ENCODE measurements around the gene MAGEB17.
A peak's percentile ranks its signal among the peaks of the same experiment; 100 is the strongest.
"Not testable (repeated sequence)": the region's sequence is repeated elsewhere in the genome, so short reads cannot be mapped to it uniquely, and the experiment has no call there.

MAGEB17 gene, protein sequence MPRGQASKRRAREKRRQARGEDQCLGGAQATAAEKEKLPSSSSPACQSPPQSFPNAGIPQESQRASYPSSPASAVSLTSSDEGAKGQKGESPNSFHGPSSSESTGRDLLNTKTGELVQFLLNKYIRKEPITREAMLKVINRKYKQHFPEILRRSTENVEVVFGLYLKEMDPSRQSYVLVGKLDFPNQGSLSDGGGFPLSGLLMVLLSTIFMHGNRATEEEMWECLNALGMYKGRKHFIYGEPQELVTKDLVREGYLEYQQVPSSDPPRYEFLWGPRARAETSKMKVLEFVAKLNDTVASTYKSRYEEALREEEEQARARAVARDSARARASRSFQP

DNA sequence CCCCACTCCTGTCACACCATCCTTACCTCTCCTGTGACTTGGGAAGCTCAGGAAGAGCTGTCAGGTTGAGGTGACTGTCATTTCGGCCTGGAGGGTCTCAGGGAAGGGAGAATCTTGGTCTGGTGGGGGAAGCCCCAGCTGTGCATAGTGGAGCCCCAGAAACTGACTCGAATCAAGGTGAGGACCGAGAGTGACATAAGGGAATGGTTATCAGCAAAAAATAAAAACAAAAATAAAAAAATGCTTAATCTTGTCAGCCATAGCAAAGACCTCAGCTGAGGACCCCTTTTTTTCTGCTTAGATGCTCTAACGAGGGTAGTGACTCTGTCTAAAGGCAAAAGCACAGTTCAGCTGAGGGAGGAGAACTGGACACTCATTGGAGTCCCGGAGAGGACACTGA lies at the start of gene MAGEB17:
TSS of gene MAGEB17 (plus strand) at position 301 of the 400 bp plus-strand sequence. CDS start 2,902 bp downstream, outside the sequence.
- DNase-seq, result no peak

DNA sequence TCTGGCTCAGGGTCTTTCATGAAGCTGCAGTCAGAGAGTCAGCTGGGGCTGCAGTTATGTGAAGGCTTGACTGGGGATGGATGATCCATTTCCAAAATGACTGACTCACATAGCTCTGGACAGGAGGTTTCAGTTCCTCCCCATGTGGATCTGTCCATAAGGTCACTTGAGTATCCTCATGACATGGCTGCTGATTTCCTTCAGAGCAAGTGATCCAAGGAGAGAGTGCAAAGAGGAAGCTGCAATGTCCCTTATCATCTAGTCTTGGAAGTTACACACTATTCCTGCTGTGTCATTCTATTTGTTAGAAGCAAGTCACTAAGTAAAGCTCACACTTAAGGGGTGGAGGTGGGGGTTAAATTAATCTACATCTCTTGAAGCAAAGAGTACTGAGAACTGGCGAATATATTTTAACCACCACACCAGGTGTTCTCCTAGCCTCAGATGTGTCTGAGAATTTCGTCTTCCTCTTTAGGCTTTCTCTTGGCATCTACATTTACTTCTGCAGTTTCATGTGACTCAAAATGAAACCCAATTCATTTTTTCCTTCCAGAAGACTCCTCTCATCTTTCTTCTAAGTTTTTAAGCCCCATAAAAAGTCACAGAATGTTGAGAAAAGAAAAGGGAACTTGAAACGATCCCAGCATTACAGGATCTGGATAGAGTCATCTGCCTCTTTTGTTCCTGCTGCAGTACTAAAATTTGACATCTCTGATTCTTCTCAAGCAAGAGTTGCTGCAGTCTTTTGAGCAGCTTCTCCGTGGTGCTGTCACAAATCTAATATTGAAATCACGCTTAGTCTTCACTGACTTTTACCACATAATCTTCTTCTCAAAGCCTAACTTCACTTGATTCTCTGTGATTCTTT lies 47.7 kb upstream of the MAGEB17 start:
- no peak for DNase-seq

DNA sequence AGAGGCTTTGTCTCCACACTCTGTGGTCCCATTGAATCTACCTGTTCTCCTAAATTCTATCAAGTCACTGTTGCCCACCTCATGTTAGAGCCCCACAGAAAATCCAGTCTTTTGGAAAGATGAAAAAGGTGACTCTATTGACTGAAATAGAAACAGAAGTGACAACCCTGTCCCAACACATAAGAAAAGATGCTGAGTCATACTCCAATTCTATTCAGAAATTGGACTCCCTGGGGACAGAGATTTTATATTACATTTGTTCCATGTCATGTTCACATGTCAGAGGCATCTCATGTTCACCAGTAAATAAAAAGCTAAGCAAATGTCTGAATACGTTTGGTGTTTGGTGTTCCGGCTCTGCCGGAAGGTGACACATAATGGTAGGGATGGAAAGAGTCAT lies 46.9 kb upstream of the MAGEB17 start:
- DNase-seq, result no peak

DNA sequence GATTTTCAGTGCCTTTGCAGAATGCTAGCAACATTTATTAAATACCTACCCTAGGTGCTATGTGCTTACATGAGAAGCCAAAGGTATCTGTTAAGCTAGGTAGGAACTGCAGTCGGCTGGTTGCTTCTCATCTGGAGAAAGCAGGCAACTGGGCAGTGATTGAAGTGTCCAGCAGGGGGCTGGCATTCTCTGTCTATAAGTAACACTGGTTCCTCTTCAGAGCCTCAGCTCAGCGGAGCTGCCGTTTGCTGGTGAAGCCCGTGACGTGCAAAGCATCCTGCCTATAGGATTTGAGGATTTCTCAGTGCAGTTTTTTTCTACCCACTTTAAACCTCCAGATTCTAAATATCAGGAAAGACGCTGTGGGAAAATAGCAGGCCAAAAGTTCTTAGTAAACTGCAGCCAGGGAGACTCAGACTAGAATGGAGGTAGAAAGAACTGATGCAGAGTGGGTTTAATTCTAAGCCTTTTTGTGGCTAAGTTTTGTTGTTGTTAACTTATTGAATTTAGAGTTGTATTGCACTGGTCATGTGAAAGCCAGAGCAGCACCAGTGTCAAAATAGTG lies 44.0 kb upstream of the MAGEB17 start, which contains the start of gene GRPR:
TSS of gene GRPR (plus strand) at position 344 of the 565 bp plus-strand sequence. CDS start 389 bp downstream, outside the sequence.
- peak; percentile 47 for DNase-seq

DNA sequence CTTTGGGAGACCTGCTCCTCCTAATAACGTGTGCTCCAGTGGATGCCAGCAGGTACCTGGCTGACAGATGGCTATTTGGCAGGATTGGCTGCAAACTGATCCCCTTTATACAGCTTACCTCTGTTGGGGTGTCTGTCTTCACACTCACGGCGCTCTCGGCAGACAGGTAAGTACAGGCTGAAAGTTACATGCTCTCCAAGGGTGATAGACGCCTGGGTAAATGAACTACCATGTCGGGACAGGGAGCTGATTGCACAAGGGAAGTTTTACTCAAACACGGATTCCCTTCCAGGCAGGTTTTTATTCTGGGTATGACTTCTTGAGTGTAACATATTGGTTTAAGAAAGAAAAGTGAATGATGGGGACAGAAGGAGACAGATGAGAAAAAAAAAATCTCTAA lies 43.1 kb upstream of the MAGEB17 start:
- DNase-seq, result no peak

DNA sequence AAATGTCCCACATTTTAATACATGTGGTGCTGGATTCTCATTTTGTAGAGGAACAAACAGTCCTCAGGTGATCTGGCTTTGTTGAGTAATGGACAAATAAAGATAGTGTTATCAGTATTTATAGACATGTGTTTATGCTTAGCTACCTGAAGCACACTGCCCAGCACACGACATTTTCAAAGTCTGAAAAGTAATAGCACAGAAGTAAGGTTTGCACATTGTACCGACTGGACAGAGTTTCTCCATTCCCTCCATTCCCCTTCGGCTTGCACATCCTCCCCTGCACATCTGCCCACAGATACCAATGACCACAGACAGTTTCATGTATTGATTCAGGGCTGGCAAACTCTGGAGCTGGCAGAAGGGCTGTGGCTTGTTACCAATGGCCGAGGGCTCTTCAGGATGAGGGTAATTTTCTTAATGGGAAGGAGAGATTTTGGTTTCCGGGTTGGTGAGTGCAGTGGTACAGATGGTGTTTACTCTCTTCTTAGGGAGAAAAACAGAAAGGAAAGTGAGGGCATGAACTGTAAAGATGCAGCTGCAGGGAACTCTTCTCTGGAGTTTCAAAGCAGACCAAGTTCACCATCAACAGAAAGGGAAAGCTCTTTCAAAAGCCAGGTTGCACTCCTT lies 41.6 kb upstream of the MAGEB17 start:
- no peak for DNase-seq

DNA sequence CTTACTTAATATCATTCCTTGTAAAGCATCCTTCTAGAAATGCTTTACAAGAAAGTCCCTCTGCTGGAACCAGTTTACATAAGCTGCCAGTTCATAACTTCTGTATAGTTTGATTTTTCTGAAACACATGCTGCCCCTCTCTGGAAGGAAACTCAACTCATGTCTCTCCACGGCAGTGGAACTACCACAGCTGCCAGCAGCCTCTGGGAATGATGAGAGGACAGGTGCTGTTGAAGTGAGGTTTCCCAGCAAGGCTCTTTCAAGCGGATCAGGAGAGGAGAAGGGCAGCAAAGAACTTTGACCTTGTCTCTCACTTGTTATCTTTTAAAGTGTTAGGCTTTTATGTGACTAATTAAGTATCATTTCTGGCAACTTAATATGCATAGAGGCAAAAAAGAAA lies 36.6 kb upstream of the MAGEB17 start:
- no peak for DNase-seq

DNA sequence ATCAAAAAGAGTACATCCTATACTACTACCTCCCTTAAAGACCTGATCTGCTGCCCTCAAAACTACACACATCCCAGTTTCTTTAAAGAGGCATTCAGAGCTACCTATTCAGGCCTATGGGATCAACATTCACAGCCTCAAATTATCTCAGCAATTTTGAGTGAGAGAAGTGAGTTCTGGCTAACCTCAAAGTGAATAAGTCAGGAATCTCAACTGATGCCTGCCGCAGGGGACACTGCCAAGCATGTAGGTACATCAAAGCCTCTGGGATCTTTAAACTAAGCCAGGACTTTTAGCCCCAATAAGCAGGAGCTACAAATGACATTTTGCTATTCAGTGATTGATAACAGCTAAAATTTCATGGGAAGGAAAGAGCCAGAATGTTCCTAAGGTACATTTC lies 32.3 kb upstream of the MAGEB17 start:
- DNase-seq, result no peak

DNA sequence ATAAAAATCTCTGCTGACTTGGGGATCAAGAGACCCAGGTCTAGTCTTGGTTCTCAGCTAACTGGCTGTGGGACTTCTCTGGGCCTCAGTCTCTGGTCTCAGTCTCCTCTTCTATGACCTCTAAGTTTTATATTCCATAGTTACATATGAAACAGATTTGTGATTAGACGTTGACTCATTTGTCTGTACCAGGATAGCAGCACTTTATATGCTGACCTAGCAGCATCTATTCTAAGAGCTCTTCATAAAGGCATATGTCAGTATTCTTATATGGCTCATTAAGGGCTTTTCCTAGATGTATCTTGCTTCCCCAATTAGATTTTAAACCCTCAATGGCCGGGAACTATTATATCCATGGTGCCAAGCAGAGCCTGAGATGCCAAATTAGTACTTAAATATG lies 31.2 kb upstream of the MAGEB17 start:
- no peak for DNase-seq

DNA sequence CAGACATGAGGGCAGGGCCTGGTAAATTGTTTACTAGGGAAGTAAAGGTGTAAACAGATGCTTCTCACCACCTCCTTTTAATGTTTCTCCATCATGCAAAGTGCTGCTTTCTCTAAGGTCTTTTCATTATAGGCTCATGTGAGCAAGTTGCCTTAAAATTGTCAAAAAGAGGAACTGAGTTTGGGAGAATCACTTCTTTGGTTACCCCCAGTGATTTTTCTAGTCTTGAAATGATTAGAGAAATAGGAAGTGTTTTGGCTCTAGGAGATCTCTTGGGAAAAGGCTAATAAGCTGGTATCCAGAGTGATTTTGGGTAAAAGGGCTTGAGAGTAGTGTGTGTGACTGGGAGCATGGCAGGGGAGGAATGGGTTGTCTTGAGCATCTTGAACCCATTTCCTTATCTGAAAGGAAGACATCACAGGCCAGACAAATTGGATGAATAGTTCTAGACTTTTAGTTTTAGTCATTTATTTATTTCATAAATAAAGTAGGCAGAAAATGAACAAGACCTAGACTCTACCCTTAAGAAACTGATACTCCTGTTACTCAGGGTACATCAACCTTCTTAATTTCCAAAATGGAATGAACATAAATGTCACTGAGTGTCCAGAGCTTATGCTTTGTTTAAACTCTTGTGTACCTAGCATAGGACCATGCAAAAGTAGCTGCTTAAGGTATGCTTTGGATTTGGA lies 29.7 kb upstream of the MAGEB17 start:
- DNase-seq, result no peak

DNA sequence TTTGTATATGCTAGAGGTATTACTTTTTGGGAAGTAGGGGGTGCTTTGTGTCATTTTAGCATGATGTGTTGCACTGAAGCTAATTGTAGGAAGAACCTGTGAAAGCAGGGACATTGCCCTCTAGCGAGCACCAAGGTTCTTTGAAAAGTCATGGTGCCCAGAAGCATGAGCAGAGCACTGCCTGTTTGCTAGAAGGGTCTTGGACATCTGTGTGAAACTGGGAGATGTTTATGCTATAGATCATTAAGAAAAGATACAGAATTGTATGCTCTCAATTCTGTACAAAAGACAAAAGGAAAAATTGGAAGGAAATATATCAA lies 29.2 kb upstream of the MAGEB17 start:
- no peak for DNase-seq

DNA sequence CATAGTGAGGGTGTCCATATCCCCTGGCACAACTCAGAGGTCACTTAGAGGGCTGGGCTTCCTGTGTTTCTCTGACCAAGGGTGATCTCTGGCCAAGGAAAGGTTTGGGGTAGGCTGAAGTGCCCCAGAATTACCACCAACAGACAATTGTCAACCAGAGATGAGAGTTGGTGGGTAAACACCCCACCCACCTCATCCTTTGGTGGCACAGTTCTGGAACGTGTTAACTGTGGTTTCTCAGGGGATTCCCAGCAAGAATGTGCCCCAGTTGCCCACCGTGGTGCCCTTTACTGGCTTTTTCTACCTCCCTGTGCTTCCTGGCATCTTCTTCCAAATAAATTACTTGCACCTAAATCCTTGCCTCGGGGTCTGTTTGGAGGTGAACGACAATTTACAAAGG lies 26.8 kb upstream of the MAGEB17 start:
- DNase-seq, result no peak

DNA sequence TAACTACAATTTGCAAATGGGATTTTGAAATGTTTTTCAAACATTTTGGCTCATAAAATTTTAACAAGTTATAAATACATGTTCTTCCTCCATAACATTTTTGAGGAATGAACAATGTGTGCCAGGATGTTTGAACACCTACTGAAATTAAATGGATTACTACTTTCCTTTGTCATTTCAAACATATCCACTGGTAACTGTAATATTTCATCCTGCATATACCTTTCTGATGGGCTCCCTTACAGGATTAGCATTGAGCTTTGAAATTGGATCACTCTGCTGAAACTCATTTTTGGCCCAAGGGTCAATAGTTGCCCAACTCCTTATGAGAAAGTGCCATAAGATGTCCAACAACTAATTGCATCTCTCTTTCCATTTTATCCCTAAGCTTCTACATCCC lies 26.3 kb upstream of the MAGEB17 start:
- no peak for DNase-seq

DNA sequence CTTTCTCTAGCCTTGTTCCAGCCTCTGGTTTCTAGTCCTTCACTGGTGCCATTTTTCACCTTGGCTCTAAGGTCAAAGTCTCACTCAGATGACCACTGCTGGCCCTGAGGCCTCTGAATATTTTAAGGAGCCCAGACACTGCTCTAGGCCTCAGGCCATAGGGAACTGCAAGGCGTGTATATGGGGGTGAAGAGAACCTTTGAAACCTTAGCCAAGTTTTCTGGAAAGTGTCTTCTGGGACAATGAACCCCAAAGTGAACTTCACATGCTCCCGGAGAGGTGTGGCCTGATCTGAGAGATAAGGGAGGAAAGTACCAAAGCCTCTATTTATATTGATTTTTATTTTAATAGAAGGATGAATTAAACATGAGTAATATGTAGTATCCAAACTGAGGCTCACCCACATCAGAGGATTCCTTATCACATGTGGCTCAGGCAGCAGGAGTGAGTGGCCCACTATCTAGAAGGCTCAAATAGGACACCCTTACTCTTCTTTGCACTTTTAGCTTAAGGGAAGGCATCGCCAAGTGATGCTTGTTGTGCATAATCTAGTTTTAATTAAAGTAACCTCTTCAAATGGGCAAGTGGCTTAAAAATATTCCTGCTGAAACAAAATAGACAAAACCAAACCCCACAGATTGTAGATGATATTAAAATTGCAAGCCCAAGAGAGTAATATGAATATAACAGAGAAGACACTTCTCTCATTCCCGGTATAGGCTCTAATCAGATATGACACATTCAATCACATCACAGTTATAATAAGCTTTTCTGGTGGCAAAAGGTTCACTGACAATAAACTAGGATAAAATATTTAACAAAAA lies 25.6 kb upstream of the MAGEB17 start:
- DNase-seq, result no peak

DNA sequence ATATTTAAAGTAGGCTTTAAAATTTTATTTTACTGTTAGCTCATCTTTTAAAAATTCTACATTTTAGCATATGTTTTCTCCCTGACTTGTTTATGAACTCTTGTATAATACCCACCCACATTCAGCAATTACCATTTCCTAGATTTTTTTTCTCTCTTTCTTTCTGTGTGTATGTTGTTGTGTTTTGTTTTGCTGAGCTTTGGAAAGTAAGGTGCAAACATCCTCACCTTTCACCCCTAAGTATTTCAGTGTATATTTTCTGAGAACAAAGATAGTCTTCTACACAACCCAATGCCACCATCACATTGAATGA lies 25.1 kb upstream of the MAGEB17 start:
- DNase-seq, result no peak

DNA sequence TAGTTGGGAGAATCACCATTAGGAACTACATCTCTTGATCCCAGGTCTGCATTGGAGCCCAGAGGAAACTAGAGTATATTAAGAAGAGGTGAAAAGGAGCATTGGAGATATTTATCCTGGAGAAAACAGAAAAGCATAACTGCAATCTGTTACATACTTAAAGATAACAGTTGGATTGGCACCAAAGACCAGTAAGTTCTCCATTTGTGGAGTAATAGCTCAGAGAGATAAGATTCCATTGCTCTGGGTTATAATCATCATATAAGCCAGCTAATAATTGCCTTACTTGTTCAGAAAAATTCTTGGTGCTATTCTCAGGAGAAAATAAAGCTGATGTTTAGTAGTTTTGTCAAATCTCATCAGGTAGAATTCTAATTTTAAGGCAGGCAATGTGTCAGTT lies 23.3 kb upstream of the MAGEB17 start:
- no peak for DNase-seq

DNA sequence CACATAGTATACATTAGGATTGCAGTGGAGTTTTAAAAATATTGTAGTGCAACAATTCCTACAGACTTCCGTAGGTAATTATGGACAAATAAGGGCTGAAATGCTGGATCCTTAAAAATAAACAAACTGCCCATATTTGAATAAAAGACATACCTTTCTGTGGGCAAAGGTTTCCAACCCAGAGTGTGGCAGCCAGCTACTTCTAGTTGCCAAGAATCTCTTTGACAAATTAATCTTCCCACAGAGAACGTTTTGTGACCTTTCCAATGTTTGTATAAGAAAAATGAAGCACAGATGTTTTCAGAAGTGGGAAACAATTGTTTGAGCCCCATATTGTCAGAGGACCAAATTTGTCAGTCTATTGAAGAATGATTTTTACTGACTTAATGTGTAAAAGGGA lies 22.9 kb upstream of the MAGEB17 start:
- DNase-seq, result no peak

DNA sequence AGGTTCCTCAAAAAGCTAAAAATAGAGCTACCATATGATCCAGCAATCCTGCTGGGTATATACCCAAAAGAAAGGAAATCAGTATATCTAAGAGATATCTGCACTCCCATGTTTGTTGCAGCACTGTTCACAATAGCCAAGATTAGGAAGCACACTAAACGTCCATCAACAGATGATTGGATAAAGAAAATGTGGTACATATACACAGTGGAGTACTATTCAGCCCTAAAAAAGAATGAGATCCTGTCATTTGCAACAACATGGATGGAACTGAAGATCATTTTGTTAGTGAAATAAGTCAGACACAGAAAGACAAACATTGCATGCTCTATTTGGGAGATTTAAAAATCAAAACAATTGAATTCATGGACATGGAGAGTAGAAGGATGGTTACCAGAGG lies 22.2 kb upstream of the MAGEB17 start:
- not testable (repeated sequence) for DNase-seq

DNA sequence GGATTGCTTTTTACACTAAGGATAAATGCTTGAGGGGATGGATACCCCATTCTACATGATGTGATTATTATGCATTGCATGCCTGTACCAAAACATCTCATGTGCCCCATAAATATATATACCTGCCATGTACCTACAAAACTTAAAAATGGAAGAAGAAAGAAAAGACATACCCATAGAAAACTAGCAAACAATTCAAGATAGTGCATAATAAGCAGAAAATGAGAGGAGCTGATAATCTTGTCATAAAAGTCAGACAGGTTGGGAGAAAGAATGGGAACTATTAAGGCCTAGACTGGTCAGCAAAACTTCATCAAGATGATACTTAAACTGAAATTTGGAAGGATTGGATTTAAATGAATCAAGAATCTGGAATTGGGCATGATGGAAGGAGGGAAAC lies 21.6 kb upstream of the MAGEB17 start:
- DNase-seq, result no peak

DNA sequence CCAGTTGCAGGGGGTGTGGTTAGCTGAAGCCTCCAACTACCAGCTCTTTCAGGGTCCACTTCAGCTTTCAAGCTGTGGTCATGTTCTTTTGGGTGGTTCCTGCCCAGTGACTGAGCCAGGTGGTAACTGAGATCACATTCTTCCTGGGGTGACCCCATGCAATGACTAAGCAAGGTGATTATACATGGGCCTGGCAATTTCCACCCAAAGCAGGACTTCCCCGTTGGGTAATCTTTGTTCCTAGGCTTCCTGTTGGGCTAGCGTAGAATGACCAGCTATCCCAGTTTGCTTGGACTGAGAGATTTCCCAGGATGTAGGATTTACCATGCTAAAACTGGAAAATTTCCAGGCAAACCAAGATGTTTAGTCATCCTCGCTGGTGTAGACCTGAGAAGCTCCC lies 18.4 kb upstream of the MAGEB17 start:
- no peak for DNase-seq

DNA sequence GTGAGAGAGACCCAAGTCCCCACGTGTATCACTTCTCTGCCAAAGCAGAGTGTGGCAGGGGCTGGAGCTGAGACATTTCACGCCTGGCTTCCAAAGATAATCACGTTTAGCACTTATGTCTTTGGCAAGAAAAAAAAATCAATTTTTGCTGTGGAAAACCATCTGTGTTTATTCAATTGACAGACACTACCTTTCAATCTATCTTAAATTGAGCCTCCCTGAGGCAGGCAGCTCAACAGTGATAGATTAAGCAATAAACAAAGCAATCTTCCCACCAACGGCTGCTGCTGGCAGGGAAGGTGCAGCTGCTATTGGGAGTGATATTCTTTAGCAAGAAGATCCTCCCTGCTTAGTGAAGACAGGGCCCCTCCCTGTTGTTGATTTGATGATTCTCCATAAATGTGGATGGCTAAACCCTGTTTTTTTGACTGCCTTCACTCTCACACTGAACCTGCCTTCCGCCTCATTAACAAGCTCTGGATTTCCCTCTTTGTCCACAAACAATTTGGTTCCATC lies 11.6 kb upstream of the MAGEB17 start:
- no peak for DNase-seq

Measured in NCI-H146 (cell line).